Gastroesophageal sphincter (tissue), 4 donors: Measurements from ENCODE around the gene PMP22. TPM values are rescaled to one million over a fixed set of nuclear protein-coding genes. Genes with fewer than 3 reads are reported as not detected.

Experiments
- ATAC-seq: fragments of 150-250 bp; one replicate; pipeline ENCODE4 v1.9.1; 2016; ENCODE audit warnings: mild to moderate bottlenecking, moderate library complexity
- H3K27ac ChIP-seq, 4 donors: fragments of 200-600 bp; sonication (generic) in 3 of 4; 1 replicate in 3 of 4; 2 replicates in 1 of 4; pipeline ENCODE4 v1.5.1; 2016 to 2019
- H3K27me3 ChIP-seq: fragments of 200-600 bp; sonication (generic); one replicate; pipeline ENCODE4 v1.5.1; 2019
- H3K36me3 ChIP-seq, 2 donors: fragments of 200-600 bp; sonication (generic); one replicate each; pipeline ENCODE4 v1.5.1; 2019; ENCODE audit warnings: control low read depth in 1 of 2
- H3K4me1 ChIP-seq, 3 donors: fragments of 200-600 bp; sonication (generic); 1 replicate in 2 of 3; 2 replicates in 1 of 3; pipeline ENCODE4 v1.5.1; 2016 to 2019; ENCODE audit warnings: control low read depth in 2 of 3
- H3K4me3 ChIP-seq, 2 donors: fragments of 200-600 bp; sonication (generic); one replicate each; pipeline ENCODE4 v1.5.1; 2019; ENCODE audit warnings: mild to moderate bottlenecking in 1 of 2, moderate library complexity in 1 of 2
- H3K9me3 ChIP-seq, 3 donors: fragments of 200-600 bp; sonication (generic); one replicate each; pipeline ENCODE4 v1.5.1; 2017 to 2019; ENCODE audit warnings: control low read depth in 2 of 3
- CTCF ChIP-seq, 4 experiments: fragments of 200-600 bp in 2 of 4; fragments of 450-650 bp in 2 of 4; sonication (generic) in 1 of 4; IDR thresholded peaks; one replicate each; pipeline ENCODE4 v1.5.1; 2017 to 2019; ENCODE audit warnings: antibody characterized with exemption in 4 of 4, mild to moderate bottlenecking in 2 of 4, moderate library complexity in 2 of 4
- EP300 ChIP-seq: sonication (generic); formaldehyde crosslinking; IDR thresholded peaks from one replicate; pipeline ENCODE4 v1.6.1; 2017; ENCODE audit warnings: antibody characterized with exemption, mild to moderate bottlenecking
- POLR2A ChIP-seq, 2 donors: fragments of 450-650 bp; IDR thresholded peaks; one replicate each; pipeline ENCODE4 v1.6.1; 2017; ENCODE audit warnings: antibody characterized with exemption in 2 of 2, mild to moderate bottlenecking in 2 of 2, moderate library complexity in 1 of 2
- POLR2AphosphoS5 ChIP-seq: sonication (generic); formaldehyde crosslinking; IDR thresholded peaks from one replicate; pipeline ENCODE4 v1.6.1; 2017; ENCODE audit warnings: antibody characterized with exemption
- WGBS, 2 donors: methylation state at CpG; one replicate each; pipeline ENCODE4 v1.1.5; 2018; ENCODE audit warnings: low coverage in 1 of 2; 5-methylcytosine and 5-hydroxymethylcytosine counted together
- total RNA-seq, 4 donors: library from RNA; depleted of rRNA; stranded (reverse); fragments of >200 nt; gene quantifications; one replicate each; pipeline ENCODE4 v1.1.0, GENCODE V29; 2016

PMP22 gene
- total RNA-seq, 4 donors from 2014 or later: 145 to 268 (median 242) TPM

GRCh38 chr17:15271741-15272140, 6.6 kb upstream of the PMP22 start:
- TF ChIP-seq CTCF (IDR thresholded peaks at IDR 0.05) (no peak), POLR2AphosphoS5 (no peak), EP300 (no peak), POLR2A (IDR thresholded peaks at IDR 0.05) (no peak)
- H3K27ac ChIP-seq: peak overlapping the region in 3 of 4 donors; percentile 37 to 70 (median 68)
- peaks cover 0 to 29% (median 15%) of the 10 kb centered on the region in 3 donors for H3K4me1 ChIP-seq
- no peaks in the 10 kb centered on the region for H3K9me3 ChIP-seq
- peak; percentile 21 for ATAC-seq
- H3K27me3 ChIP-seq: no peaks in the 10 kb centered on the region
- 82 to 91% methylated on average over 4 to 5 of the region's 6 CpGs for WGBS, 2 donors
- H3K36me3 ChIP-seq: no peaks in the 10 kb centered on the region
- no peak overlapping the region for H3K4me3 ChIP-seq

- no peaks in the 10 kb centered on the region for H3K27me3 ChIP-seq
- no peaks in the 10 kb centered on the region for H3K9me3 ChIP-seq
- no peak for TF ChIP-seq EP300
- no peak for TF ChIP-seq POLR2A (IDR thresholded peaks at IDR 0.05)
- peaks cover 0 to 31% (median 15%) of the 10 kb centered on the region in 3 donors for H3K4me1 ChIP-seq
- no peak for ATAC-seq
- H3K36me3 ChIP-seq: no peaks in the 10 kb centered on the region
- H3K4me3 ChIP-seq: no peak overlapping the region
- peak overlapping the region in 1 of 4 donors; percentile 68 for H3K27ac ChIP-seq
- WGBS, 2 donors: 82 to 95% methylated on average over 2 to 5 of the region's 9 CpGs
These were observed 5.7 kb upstream of the PMP22 start for GRCh38 chr17:15270628-15271381.

- no peak for ATAC-seq
- Histone ChIP-seq H3K27ac (peak overlapping the region in 3 of 4 donors; percentile 1 to 40 (median 39)), H3K4me3 (no peak overlapping the region), H3K9me3 (no peaks in the 10 kb centered on the region), H3K4me1 (peaks cover 0 to 40% (median 15%) of the 10 kb centered on the region in 3 donors), H3K27me3 (no peaks in the 10 kb centered on the region), H3K36me3 (no peaks in the 10 kb centered on the region)
- WGBS, 2 donors: 48 to 59% methylated on average over 5 of the region's 5 CpGs
- TF ChIP-seq POLR2A (IDR thresholded peaks at IDR 0.05) (no peak), POLR2AphosphoS5 (no peak), EP300 (no peak), CTCF (IDR thresholded peaks at IDR 0.05) (no peak)
These were observed 4.6 kb upstream of the PMP22 start for GRCh38 chr17:15269780-15270089.

GRCh38 chr17:15269087-15269779, 4.1 kb upstream of the PMP22 start:
- peak overlapping the region in 3 of 4 donors; percentile 1 to 40 (median 39) for H3K27ac ChIP-seq
- 60 to 74% methylated on average over 6 to 7 of the region's 7 CpGs for WGBS, 2 donors
- ATAC-seq: no peak
- TF ChIP-seq EP300: no peak
- no peak for TF ChIP-seq POLR2A (IDR thresholded peaks at IDR 0.05)
- no peak for TF ChIP-seq POLR2AphosphoS5
- TF ChIP-seq CTCF (IDR thresholded peaks at IDR 0.05): no peak
- H3K4me1 ChIP-seq: peaks cover 0 to 45% (median 15%) of the 10 kb centered on the region in 3 donors
- H3K36me3 ChIP-seq: no peaks in the 10 kb centered on the region
- no peak overlapping the region for H3K4me3 ChIP-seq
- no peaks in the 10 kb centered on the region for H3K27me3 ChIP-seq
- H3K9me3 ChIP-seq: no peaks in the 10 kb centered on the region

- Histone ChIP-seq H3K4me1 (peaks cover 0 to 51% (median 15%) of the 10 kb centered on the region in 3 donors), H3K4me3 (no peak overlapping the region), H3K9me3 (no peaks in the 10 kb centered on the region), H3K36me3 (no peaks in the 10 kb centered on the region), H3K27ac (peak overlapping the region in 1 of 4 donors; percentile 40), H3K27me3 (no peaks in the 10 kb centered on the region)
- WGBS, 2 donors: 0% methylated on average over 1 of the region's 1 CpG; no CpG with 5 or more reads in 1 of the 2 donors
- TF ChIP-seq POLR2AphosphoS5 (no peak), CTCF (IDR thresholded peaks at IDR 0.05) (no peak), EP300 (no peak), POLR2A (IDR thresholded peaks at IDR 0.05) (no peak)
- ATAC-seq: no peak
These were observed 3.3 kb upstream of the PMP22 start for GRCh38 chr17:15268461-15268860.
